GM21423 (cell line): Measurements from ENCODE around the gene LAMA2.
"Not testable (repeated sequence)": the region's sequence is repeated elsewhere in the genome, so short reads cannot be mapped to it uniquely, and the experiment has no call there.

ENCODE experiments used
- ATAC-seq: cut with Tn5 transposase; IDR thresholded peaks from one replicate; pipeline ENCODE4 v1.9.1; 2021; ENCODE audit warnings: mild to moderate bottlenecking, moderate library complexity; ENCODE audit not compliant: unreplicated experiment

The LAMA2 gene

DNA sequence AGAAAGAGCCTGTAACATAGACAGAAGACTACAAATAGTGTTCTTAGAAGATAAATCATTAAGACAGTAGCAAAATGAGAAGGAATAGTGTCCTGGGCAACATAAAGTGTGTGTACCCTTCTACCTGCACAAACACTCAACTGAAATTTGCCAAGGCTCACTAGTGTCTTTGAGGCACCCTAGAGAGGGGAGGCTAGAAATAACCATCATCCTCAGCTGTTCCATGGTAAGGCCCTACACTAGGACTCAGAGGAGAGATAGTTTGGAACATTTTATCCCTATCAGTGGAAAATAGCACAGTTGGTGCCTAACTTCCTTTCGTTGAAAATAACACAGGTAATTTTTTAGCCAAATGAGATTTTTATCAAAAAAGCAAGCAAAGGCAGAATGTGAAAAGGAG, 230.7 kb downstream of the LAMA2 start:
- ATAC-seq: no peak

DNA sequence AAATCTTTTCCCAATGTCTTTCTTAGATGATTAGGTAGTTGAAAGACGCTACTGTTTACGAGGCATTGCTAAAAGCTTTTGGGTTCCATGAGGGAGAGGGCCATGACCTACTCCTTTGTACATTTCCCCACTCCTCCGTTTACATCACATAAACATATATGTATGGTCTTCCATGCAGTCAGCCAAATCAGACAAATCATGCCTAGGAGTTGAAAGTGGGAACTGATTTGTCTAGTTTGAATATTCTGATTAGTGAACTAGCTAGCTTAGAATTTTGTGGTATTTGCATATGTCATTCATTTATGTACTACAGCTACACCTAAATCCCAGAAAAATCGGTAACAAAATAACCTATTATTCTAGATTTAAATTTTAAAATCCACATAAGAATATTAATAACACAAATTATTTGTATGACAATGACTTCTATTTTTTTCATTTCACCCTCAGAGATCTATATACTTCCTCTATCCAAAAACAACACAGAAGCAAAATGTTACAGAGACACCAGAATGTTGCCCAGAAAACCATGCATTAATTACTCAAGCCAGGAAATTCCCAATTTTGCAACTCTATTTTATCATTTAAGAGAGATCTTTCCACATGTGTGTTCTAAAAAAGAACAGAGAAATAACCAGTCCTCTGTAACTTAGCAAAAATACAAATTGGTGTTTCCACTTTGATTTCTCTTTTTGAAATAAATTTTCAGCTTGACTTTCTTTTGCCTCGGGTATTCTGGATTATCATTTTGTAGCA, 231.9 kb downstream of the LAMA2 start:
- no peak for ATAC-seq

DNA sequence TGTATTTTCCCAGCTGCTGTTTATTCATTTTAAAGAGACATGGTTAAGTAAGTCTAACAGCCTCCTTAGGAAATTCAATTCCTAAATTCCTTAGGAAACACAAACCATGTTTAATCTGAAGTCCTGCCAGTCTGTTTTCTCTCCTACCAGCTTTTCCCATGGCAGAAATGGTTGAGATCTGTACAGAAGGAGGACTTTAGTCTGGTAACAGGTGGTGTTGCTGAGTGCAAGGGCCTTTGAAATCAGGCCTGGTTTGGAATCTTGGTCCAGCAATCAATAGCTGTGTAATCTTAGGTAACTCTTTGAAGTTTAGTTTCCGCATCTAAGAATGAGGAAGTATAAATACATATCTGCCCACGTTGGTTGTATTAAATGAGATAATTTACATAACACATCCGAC, 232.5 kb downstream of the LAMA2 start:
- ATAC-seq: no peak

DNA sequence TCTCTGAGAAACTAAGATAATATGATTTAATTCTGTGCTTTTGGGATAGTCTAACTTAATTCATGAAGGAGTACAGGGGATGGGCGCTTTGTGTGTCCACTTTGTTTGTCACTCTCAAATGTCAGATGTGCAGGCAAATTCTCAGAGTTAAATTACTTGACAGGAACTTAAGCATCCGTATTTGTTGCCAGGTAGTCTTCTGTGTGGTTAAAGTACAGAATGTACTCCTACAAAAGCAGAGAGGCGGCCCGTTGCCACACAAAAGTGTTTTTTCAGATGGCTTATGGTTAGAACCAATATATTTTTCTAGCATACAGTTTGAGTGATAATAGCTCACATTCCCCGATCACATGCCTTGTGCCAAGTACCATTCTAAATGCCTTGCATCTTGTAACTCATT, 234.4 kb downstream of the LAMA2 start:
- ATAC-seq: no peak

DNA sequence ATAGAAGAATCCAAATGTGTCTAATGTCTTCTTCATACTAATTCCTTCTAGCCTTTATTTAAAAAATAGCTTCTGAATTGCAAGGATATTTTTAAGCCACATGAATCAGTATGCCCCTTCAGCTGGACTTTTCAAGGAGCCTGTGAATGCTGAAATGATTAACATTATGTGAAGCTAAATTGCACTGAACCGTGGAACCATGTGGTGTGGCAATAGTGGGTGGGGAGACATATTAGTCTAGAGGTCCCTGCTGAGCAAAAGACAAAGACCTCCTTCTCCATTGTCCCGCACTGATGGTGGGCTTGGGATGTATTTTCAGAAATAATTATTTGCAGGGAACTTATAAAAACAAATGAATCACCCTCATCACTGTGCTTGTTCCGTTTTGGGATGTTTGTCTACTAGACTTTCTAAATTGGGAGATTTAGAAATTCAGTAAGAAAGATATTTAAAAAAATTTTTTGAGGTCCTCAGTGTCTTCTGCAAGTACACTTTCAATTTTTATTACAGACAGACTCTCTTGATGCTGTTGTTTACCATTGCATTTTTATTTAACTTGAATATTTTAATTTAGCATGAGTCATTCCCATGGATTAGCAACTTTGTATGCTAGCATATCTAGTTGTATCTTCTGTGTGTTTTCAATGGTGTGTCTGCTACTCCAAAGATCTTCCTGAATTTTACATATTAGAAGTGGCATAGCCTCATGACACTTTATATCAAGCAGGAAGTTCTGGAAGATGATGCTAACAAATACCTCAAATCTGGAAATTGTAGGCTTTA, 238.1 kb downstream of the LAMA2 start:
- ATAC-seq: no peak

DNA sequence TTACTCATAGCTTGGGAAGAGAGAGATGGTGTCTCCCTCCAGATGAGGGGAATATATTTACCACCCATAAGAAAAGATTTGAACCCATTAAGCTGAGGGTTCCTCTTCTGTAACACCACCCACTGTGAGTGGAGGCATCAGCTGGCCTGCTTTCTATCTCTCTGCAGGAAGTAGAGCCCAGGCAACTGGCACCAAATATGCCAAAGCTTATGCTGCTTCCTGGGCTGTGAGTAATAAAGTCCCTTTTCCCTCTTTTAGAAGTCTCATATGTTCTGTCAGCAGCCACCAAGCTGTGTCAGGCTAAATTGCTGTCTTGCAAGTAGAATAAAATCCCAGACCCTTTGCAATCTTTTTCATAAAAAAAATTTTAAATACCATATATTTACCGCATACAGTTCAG, 241.4 kb downstream of the LAMA2 start:
- ATAC-seq: no peak

DNA sequence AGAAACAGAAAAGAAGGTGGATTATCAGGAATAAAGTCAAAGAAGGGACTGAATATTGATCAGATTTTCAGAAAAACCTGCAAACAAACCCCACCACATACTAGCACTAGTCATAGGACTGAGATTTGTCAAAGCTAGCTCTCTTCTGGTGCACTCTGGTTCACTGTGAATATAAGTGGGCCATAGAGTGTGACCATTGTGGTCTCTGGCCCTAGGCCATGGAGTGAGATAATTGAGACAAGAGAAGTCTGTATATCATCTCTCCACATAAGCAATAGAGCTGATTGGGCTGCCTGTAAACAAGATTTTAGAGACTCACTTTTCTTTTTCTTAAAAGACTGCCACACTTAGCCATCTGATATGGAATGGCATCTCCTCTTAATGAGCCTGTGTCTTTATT, 247.2 kb downstream of the LAMA2 start:
- no peak for ATAC-seq

DNA sequence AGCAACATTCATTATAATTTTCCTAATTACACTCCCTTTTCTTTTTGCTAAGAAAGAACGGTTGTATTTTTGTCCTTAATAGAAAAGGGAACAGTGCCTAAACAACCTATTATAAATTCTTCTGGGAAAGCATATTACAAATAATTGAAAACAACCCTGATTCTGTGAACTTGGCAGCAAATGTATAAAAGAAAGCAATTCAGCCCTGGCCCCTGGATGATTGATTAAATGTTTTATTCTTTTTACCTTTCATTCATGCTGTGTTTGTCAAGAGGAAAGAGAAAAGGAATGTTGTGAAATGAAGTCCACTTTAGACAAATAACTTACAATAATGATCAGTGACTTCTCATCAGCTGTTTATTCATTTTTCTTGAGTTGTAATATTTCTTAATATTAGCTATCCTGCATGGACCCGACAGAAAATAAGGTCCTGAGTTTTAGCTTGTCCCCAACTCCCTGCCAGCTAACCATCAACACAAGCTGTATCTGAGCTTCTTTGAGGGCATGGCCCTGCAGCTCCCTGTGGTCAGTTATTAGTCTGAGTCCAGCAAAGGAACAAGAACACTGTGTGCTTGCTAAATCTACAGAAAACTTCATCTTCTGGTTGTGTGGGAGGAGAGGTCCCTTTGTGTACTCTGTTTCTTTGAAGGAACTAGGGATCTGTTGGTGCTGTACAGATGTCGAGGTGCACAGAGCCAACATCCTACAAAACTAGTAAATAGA, 248.2 kb downstream of the LAMA2 start:
- no peak for ATAC-seq

DNA sequence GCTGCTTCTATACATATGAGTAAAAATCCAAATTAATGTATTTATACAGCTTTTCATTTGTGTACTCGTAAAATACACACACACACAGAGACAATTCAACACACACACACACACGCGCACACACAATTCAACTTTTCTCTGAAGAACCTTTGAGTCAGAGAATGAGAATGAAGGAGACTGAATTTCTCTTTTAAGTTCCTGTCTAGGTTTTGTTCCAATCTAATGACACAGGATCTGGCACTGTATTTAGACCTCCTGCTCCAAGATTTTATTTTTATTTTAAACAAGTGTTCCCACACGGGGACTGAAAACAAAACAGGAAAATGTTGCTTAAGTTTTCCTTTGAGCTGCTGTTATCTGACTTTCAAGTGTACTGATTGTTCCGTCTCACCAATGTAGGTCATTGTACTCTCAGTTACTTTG, 250.8 kb downstream of the LAMA2 start:
- ATAC-seq: no peak

DNA sequence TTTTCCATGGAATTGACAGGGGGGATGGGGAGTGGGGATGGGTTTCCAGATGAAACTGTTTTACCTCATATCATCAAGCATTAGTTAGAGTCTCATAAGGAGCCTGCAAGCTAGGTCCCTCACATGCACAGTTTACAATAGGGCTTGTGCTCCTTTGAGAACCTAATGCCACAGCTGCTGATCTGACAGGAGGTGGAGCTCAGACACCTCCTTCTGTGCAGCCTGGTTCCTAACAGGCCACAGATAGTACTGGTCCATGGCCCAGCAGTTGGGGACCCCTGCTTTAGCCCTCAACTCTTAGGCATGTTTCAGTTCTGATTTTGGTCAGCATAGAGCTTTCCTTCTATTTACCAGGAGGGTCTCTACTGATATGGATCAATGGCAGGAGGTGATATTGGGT, 251.6 kb downstream of the LAMA2 start:
- no peak for ATAC-seq

DNA sequence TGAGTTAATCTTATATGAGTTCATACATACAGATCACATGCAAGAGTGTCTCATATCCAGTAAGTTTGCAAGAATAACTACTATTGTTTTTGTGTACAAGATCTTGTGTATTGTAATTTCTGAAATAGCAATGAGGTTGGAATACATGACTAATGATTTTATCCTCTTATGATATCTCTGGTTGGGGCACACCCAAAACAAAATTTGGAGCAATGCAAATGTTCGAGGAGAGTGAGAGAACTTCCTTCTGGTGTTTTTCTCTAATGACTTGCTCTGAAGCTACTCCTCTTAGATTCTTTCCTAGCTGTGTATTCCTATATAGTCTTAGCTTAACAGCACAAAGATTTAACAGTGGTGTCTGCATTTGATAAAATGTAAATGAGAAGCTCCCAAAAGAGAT, 252.5 kb downstream of the LAMA2 start:
- ATAC-seq: no peak

DNA sequence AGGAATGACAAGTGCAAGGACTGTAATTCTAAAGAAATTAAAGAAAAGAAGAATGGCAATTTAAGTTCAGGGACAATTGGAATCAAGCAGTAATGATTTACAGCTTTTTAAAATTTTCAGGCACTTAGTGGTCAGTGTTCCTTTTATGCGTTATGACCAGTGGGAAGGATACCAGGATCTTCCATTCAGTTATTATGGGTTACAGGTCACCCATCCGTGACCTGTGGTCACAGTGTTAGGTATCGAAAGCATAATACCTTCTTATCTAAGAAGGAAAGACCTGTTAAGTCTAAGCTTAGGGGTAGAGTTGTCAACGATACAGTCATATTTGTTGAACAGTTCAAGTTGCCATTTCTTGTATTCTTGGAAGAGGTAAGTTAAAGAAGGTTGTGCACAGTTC, 253.8 kb downstream of the LAMA2 start:
- ATAC-seq: no peak

DNA sequence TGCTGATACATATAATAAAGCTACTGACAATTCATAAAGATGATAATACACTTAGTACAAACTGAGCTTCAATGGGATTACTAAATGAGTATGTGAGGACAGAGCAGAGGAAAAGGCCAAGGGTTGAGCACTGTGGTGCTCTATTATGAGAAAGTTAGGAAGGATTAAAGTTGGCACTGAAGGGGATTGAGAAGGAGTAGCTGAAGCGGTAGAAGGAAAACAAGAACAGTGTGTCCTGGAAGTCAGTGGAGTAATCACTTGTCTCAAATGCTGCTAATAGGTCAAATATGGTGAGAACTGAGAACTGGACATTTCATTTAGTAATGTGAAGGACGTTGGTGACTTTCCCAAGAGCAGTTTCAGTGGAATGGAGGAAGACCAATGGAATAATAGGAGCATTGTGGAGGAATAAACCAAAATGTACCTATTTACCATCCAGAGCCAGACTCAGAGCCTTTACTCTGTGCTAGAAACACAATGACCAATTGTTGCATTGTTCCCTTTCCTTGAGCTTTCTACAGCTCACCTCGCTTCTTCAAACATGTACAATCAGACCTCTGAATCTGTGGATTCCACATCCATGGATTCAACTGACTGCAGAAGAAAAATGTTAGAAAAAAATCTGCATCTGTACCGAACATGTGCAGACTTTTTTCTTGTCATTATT, 255.9 kb downstream of the LAMA2 start:
- no peak for ATAC-seq

DNA sequence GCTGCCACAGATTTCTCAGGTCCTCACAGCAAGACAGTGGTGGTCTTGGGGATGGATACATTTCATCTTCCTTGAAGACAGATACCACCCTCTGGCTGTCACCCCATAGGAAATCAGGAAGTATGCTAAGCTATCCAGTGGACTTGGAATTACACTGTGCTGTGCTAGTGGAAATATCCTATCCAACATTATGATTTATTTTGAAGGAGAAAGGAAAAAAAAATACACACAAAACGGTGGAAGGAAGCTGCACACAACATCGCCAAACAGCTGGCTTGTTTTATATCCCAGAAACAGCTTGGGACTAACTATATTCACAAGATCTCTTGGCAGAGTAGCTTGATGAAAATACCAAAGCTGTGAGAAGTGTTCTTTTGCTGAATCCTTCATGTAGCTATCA, 257.6 kb downstream of the LAMA2 start:
- no peak for ATAC-seq

DNA sequence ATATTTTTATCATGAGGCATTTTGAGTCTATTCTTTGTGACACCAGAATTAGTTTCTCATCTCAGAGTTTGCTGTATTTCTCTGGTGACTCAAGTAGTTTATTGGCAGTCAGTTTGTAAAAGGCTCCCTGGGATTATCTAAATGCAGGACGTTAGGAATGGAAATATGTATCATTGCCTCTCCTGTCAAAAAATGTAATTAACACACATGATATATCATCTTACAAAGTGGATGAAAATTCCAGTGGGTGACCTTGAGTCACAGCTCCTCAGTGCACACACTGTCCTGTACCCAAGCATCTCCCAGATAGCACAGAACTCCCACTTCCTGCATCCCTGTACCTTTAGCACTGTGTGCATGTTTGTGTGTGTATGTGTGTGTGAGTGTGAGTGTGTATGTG, 258.6 kb downstream of the LAMA2 start:
- ATAC-seq: no peak

DNA sequence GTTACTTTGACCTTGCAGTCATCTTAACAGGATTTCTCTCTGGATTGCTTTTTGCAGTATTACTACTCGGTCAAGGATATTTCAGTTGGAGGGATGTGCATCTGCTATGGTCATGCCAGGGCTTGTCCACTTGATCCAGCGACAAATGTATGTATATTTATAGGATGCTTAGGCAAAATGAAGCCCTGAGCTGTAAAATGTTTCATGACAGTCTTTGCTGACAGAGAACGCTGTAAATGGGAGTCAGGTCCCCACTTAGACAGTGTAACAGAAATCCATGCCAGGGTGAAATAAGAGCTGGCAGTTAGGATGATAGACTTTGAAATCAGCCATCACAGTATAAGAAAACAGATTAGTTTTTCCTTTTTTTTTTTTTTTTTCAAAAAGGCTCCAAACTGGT, 264.0 kb downstream of the LAMA2 start:
- no peak for ATAC-seq

DNA sequence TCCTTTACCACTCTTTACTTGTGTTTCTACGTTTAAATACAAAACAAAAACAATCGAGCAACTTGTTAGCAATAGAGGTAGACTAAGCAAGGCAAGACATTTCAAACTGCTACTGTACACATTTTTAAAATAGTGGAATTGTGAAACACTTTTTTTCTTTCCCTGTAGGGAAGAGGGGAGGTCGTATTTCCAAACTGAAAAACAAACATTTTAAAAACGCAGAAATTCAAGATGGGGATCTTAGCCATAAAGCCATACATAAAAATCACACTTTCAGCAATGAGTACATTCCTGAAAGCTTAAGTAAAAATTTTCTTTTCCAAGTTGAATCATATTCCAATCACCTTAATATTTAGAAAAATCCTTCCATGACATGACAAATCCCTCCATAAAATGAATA, 267.6 kb downstream of the LAMA2 start:
- ATAC-seq: no peak

DNA sequence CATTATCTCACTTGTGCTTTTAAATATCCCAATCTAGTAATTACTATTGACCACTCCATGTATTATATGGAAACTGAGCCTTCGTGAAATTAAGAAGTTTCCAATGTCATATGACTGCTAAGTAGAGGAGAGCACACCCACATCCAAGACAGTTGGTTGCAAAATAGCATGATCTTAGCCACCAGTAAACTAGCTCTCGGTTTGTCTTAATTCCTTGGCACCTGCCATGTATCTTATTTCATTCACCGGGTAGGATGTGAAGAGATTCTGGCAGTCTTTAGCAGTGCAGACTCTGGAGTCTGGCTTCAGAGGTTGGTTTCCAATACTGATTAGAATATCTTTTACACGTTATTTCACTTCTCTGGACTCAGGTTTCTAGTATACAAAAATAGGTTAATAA, 270.3 kb downstream of the LAMA2 start:
- ATAC-seq: no peak

DNA sequence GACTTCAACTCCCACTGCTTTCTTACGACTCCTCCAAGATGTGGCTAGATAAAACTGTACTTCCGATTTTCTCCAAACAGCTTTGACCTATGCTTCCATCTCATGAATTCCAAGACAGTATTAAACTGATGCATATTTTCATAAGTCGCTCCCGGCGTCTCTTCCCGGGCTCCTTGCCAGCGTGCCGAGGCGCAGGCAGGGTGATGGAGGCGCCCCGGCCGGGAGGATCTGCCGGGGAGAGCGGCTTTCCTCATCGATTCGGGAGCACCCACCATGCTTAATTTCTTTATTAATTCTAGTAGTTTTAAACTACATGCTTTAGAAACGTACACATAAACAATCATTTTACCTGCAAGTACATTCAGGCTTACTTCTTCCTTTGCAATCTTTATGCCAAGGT, 276.3 kb downstream of the LAMA2 start:
- ATAC-seq: not testable (repeated sequence)

DNA sequence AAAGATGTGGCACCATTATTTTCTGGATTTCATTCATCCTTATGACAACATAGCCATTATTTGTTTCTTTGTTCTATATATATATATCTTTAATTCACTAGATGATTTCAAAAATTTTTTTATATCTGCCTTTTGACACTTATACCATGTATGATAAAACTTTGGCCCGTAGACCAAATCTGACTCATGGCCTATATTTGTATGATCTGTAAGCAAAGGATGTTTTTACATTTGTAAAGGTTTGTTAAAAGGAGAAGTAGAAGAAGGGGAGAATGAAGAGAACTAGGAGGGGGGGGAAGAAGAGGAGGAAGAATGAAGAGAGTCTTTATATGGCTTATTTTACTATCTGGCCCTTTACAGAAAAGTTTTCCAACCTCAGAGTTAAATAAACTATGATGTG, 279.7 kb downstream of the LAMA2 start:
- no peak for ATAC-seq

DNA sequence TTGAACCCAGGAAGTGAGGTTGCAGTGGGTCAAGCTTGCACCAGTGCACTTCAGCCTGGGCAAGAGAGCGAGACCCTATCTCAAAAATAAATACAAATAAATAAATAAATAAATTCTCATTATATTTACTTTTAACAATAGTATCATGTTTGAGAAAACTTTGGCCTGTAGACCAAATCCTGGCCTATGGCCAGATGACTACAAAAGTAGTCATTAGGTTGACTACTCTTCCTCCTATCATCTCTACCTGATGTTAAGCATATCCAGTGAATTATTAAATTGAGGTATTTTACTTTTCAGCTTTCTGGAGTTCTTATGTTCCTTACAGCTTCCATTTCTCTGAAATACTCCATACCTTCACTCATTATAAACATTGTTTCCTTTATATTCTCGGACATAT, 280.6 kb downstream of the LAMA2 start:
- ATAC-seq: no peak
